KG1 (cell line): ENCODE measurements around the gene MAP3K7.
"Not testable (repeated sequence)": the region's sequence is repeated elsewhere in the genome, so short reads cannot be mapped to it uniquely, and the experiment has no call there.

Experiments used
- DNase-seq: peaks from one replicate; lab custom pipeline; 2025; lab: John Stamatoyannopoulos, UW

The MAP3K7 gene

GRCh38 chr6:90578894-90579549 is 7.8 kb downstream of the MAP3K7 start:
- no peak for DNase-seq

- DNase-seq, result no peak
Measured at GRCh38 chr6:90575267-90575666, 11.6 kb downstream of the MAP3K7 start.

GRCh38 chr6:90574610-90575009 is 12.3 kb downstream of the MAP3K7 start:
- no peak for DNase-seq

GRCh38 chr6:90573624-90574023 is 13.2 kb downstream of the MAP3K7 start:
- no peak for DNase-seq

- no peak for DNase-seq
Measured at GRCh38 chr6:90572856-90573255, 14.0 kb downstream of the MAP3K7 start.

GRCh38 chr6:90569223-90569622 is 17.6 kb downstream of the MAP3K7 start:
- DNase-seq, result no peak

- DNase-seq, result not testable (repeated sequence)
Measured at GRCh38 chr6:90567682-90568081, 19.2 kb downstream of the MAP3K7 start.

GRCh38 chr6:90562341-90562740 is 24.5 kb downstream of the MAP3K7 start:
- not testable (repeated sequence) for DNase-seq

- DNase-seq, result no peak
Measured at GRCh38 chr6:90559931-90560330, 26.9 kb downstream of the MAP3K7 start.

- DNase-seq, result no peak
Measured at GRCh38 chr6:90557006-90557405, 29.9 kb downstream of the MAP3K7 start.

- no peak for DNase-seq
Measured at GRCh38 chr6:90547991-90548390, 38.9 kb downstream of the MAP3K7 start.

GRCh38 chr6:90547079-90547478 is 39.8 kb downstream of the MAP3K7 start:
- DNase-seq, result no peak

GRCh38 chr6:90545448-90545847 is 41.4 kb downstream of the MAP3K7 start:
- no peak for DNase-seq

GRCh38 chr6:90544741-90545140 is 42.1 kb downstream of the MAP3K7 start:
- no peak for DNase-seq

- DNase-seq, result no peak
Measured at GRCh38 chr6:90544081-90544480, 42.8 kb downstream of the MAP3K7 start.

GRCh38 chr6:90541221-90541620 is 45.7 kb downstream of the MAP3K7 start:
- no peak for DNase-seq

GRCh38 chr6:90538278-90539046 is 48.4 kb downstream of the MAP3K7 start:
- DNase-seq, result no peak

- peak; percentile 7 for DNase-seq
Measured at GRCh38 chr6:90537723-90538258, 49.1 kb downstream of the MAP3K7 start.

GRCh38 chr6:90537027-90537426 is 49.8 kb downstream of the MAP3K7 start:
- no peak for DNase-seq

GRCh38 chr6:90536520-90536919 is 50.4 kb downstream of the MAP3K7 start:
- no peak for DNase-seq

- DNase-seq, result no peak
Measured at GRCh38 chr6:90534337-90535025, 52.4 kb downstream of the MAP3K7 start.

- DNase-seq, result no peak
Measured at GRCh38 chr6:90533615-90534336, 53.1 kb downstream of the MAP3K7 start.
